ENCODE measurements around the gene VAPB.

The VAPB gene

DNA sequence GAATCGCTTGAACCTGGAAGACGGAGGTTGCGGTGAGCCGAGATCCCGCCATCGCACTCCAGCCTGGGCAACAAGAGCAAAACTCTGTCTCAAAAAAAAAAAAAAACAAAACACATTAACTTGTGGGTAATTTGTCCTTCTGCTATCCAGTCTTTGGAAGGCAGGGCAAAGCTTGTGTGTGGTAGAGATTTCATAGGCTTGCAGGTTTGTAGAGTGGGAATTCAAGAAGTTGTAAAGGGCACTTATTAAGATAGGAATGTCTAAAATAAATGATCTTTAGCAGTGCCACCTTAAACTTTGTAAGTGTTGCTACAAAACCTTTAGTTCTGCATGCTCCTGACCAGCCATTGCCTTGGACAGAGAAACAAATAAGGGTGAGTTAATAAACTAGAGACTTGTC is 8.4 kb downstream of the VAPB start:
- Histone ChIP-seq H3K9ac (no peak overlapping the region), H3K27ac (no peak overlapping the region), H3K36me3 (peaks cover 11 to 84% (median 74%) of the 10 kb centered on the region in 11 experiments; a peak in 21 of 22 replicates), H3K27me3 (no peaks in the 10 kb centered on the region), H3K4me1 (peaks cover 23 to 53% (median 36%) of the 10 kb centered on the region in 10 experiments), H3K4me2 (peak overlapping the region in 7 of 11 experiments; percentile 3 to 39 (median 29); a peak in 11 of 22 replicates), H4K20me1 (peaks cover 76 to 100% (median 98%) of the 10 kb centered on the region in 11 experiments), H3K9me3 (replicated peaks in 1 of 11) (peaks cover 0 to 65% (median 38%) of the 10 kb centered on the region in 11 experiments; a peak in 15 of 22 replicates), H3K4me3 (no peak overlapping the region)
- TF ChIP-seq Cebpa-rat (IDR thresholded peaks at IDR 0.05): no peak

DNA sequence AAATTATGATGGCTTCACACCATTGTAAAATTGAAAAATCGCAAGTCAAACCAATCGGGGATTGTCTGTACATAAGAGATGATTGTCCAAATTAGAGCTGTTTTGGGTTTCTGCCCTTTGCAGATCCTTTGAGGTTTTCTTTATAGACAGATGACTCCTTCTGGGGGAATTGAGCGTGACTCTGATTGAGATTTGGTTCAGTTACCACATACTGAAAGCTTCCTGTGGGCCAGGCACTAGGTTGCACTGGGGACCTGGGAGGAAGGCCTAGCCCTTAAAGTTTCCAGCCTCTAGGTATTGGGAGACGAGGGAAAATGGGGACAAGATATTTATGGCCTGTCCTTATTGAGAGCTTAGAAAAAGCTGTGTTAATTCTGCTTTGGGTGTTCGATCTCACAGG is 9.2 kb downstream of the VAPB start:
- Histone ChIP-seq H3K27me3 (no peaks in the 10 kb centered on the region), H3K27ac (no peak overlapping the region), H3K9ac (no peak overlapping the region), H3K36me3 (peaks cover 9 to 76% (median 65%) of the 10 kb centered on the region in 11 experiments; a peak in 20 of 22 replicates), H4K20me1 (peaks cover 77 to 100% (median 98%) of the 10 kb centered on the region in 11 experiments), H3K4me3 (no peak overlapping the region), H3K4me1 (peaks cover 31 to 53% (median 43%) of the 10 kb centered on the region in 10 experiments), H3K9me3 (replicated peaks in 1 of 11) (peaks cover 0 to 60% (median 34%) of the 10 kb centered on the region in 11 experiments; a peak in 15 of 22 replicates), H3K4me2 (peak overlapping the region in 6 of 11 experiments; percentile 3 to 39 (median 32); a peak in 9 of 22 replicates)
- no peak for TF ChIP-seq Cebpa-rat (IDR thresholded peaks at IDR 0.05)

DNA sequence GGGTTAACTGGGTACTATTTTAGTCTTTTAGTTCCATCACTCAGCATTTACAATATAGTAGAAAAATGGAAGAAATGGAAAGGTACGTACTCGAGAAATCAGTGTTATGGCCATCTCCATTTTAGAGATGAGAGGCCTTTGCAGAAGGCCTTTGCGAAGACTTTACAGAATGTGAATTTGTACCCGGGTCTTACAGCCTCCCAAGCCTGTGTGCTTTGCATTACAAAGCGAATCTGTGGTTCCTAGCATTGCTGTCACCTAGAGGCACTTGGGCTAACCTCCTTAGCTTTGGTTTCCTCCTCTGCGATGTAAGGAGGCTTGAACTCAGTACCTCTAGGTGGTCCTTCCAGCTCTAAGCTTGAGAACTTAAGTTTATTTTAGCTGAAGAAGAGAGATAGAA is 10.9 kb downstream of the VAPB start:
- TF ChIP-seq Cebpa-rat (IDR thresholded peaks at IDR 0.05): no peak
- Histone ChIP-seq H3K9me3 (replicated peaks in 1 of 11) (peaks cover 0 to 48% (median 31%) of the 10 kb centered on the region in 11 experiments; a peak in 15 of 22 replicates), H4K20me1 (peaks cover 86 to 100% (median 99%) of the 10 kb centered on the region in 11 experiments), H3K27ac (no peak overlapping the region), H3K4me1 (peaks cover 31 to 56% (median 49%) of the 10 kb centered on the region in 10 experiments), H3K9ac (no peak overlapping the region), H3K36me3 (peaks cover 4 to 68% (median 49%) of the 10 kb centered on the region in 11 experiments; a peak in 20 of 22 replicates), H3K4me2 (peak overlapping the region in 2 of 11 experiments; percentile 35 to 63; a peak in 2 of 22 replicates), H3K4me3 (no peak overlapping the region), H3K27me3 (no peaks in the 10 kb centered on the region)

DNA sequence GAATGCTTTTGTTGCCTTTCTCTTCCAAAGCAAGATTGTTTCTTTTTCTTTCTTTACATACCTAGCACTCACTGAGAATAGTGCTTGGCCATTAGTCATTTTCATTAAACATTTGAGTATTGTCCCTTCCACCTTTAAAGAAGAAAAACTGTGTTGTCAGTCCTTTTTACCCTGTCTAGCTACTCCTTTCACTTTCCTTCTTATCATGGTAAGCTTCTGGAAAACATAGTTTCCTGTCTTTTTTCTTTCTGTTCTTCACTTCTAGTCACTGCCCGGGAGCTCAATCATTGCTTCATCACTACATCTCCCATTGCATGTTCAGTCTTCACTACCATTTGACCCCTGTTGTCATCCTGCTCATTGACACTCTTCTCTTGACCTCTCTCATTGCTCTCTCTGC is 12.1 kb downstream of the VAPB start:
- Histone ChIP-seq H3K4me2 (peak overlapping the region in 10 of 11 experiments; percentile 30 to 63 (median 46); a peak in 15 of 22 replicates), H4K20me1 (peaks cover 93 to 100% (median 100%) of the 10 kb centered on the region in 11 experiments)
- TF ChIP-seq Cebpa-rat (IDR thresholded peaks at IDR 0.05): no peak

DNA sequence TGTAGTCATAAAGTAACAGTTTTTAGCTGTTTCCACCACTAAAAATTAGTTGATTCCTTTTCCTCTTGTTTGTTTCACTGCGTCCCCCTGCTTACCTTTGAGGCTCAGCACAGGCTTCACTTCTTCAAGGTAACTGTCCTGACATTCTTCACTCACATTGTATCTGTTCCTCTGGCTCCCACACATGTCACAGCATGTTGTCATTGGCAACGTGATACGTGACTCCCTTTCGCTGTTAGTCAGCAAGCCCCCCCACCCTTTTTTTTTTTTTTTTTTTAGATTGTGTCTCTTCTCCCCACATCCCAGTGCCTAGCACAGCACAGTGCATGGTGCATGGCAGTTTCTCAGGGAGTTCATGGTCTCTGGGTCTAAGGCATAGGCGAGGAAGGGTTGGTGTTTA is 13.3 kb downstream of the VAPB start:
- Histone ChIP-seq H3K4me1 (peaks cover 29 to 70% (median 50%) of the 10 kb centered on the region in 10 experiments), H4K20me1 (peaks cover 89 to 100% (median 98%) of the 10 kb centered on the region in 11 experiments), H3K4me2 (peak overlapping the region; percentile 29 to 63 (median 49))

More for the DNA sequence above, 12.1 kb downstream of the VAPB start:
- H3K27ac ChIP-seq: no peak overlapping the region
- peaks cover 4 to 56% (median 36%) of the 10 kb centered on the region in 11 experiments; a peak in 19 of 22 replicates for H3K36me3 ChIP-seq
- H3K27me3 ChIP-seq: no peaks in the 10 kb centered on the region
- no peak overlapping the region for H3K9ac ChIP-seq
- no peak overlapping the region for H3K4me3 ChIP-seq
- peaks cover 31 to 63% (median 52%) of the 10 kb centered on the region in 10 experiments for H3K4me1 ChIP-seq
- peaks cover 0 to 40% (median 23%) of the 10 kb centered on the region in 11 experiments; a peak in 15 of 22 replicates for H3K9me3 ChIP-seq (replicated peaks in 1 of 11)

DNA sequence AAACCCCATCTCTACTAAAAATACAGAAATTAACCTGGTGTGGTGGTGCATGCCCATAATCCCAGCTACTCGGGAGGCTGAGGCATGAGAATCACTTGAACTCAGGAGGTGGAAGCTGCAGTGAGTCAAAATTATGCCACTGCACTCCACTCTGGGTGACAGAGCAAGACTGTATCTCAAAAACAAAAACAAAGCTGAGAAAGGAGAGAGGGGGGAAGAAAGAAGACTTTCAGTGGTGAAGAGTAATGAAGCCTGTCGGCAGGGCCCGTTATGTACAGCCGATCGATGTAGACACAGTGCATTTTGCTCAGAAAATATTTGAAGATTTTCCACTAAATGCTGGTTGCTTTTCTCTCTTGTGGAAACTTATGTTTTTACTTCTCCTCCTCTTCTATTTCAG is 13.8 kb downstream of the VAPB start:
- no peak for TF ChIP-seq Cebpa-rat (IDR thresholded peaks at IDR 0.05)
- Histone ChIP-seq H3K4me1 (peaks cover 26 to 74% (median 44%) of the 10 kb centered on the region in 10 experiments), H3K27me3 (no peaks in the 10 kb centered on the region), H3K4me3 (no peak overlapping the region), H4K20me1 (peaks cover 86 to 100% (median 94%) of the 10 kb centered on the region in 11 experiments), H3K27ac (peak overlapping the region in 3 of 11 experiments; percentile 9 to 16 (median 13); a peak in 2 of 22 replicates), H3K36me3 (peaks cover 0 to 39% (median 20%) of the 10 kb centered on the region in 11 experiments; a peak in 14 of 22 replicates), H3K9ac (peak overlapping the region in 1 of 11 experiments; percentile 9; a peak in 1 of 22 replicates), H3K9me3 (replicated peaks in 1 of 11) (peaks cover 0 to 24% (median 8%) of the 10 kb centered on the region in 11 experiments; a peak in 11 of 22 replicates), H3K4me2 (peak overlapping the region; percentile 29 to 63 (median 49))

More for the DNA sequence above, 13.3 kb downstream of the VAPB start:
- peaks cover 4 to 45% (median 25%) of the 10 kb centered on the region in 11 experiments; a peak in 16 of 22 replicates for H3K36me3 ChIP-seq
- H3K27me3 ChIP-seq: no peaks in the 10 kb centered on the region
- peak overlapping the region in 2 of 11 experiments; percentile 9 to 13; a peak in 1 of 22 replicates for H3K27ac ChIP-seq
- TF ChIP-seq Cebpa-rat (IDR thresholded peaks at IDR 0.05): no peak
- peaks cover 0 to 28% (median 12%) of the 10 kb centered on the region in 11 experiments; a peak in 13 of 22 replicates for H3K9me3 ChIP-seq (replicated peaks in 1 of 11)
- H3K4me3 ChIP-seq: no peak overlapping the region
- no peak overlapping the region for H3K9ac ChIP-seq

DNA sequence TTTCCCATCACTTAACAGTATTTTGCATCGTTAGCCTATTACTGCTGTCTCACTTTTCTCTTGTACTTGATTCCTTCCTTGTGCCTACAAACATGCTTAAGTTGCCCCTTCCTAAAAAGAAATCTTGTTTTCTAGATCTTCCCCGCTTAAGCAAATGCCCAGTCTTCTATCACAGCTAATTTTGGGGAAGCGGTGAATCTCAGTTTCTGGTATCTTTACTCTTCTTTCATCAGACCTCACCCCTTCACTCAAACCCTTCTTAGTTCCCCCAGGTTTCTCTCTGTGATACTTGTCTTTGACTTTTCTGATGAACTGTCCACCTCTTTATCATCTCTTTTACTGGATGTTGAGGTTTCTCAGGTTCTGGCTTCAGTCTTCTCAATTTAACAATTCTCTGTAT is 14.2 kb downstream of the VAPB start:
- Histone ChIP-seq H4K20me1 (peaks cover 85 to 100% (median 91%) of the 10 kb centered on the region in 11 experiments), H3K9ac (no peak overlapping the region)
- no peak for TF ChIP-seq Cebpa-rat (IDR thresholded peaks at IDR 0.05)

DNA sequence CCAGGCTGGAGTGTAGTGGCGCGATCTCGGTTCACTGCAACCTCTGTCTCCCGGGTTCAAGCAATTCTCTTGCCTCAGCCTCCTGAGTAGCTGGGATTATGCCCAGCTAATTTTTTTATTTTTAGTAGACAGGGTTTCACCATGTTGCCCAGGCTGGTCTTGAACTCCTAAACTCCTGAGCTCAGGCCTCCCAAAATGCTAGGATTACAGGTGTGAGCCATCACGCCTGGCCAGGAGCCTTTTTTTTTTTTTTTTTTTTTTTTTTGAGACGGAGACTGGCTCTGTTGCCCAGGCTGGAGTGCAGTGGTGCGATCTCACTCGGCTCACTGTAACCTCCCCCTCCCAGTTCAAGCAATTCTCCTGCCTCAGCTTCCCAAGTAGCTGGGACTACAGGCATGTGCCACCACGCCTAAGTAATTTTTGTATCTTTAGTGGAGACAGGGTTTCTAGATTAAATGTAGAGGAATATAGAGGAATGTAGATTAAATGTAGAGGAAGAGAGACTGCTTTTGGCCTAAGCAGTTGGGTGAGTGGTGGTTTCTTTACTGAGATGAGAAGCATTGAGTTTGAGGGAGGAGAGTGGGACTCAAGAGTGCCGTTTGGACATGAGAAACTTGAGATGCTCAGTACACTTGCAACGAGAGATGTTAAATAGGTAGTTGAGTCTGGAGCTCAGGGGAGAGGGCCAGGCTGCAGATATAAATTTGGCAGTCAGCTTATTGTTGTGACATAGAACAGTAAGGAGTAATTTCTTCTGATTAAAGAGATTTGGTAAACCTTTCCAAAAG is 16.7 kb downstream of the VAPB start:
- TF ChIP-seq Cebpa-rat (IDR thresholded peaks at IDR 0.05): no peak
- Histone ChIP-seq H3K4me3 (no peak overlapping the region), H3K9ac (no peak overlapping the region), H3K27ac (no peak overlapping the region), H3K4me2 (0 out of 22 replicates have a peak overlapping the region, but pooled peaks of 1 of the 11 experiments have one; percentile 2), H4K20me1 (peaks cover 61 to 100% (median 76%) of the 10 kb centered on the region in 11 experiments), H3K36me3 (peaks cover 4 to 27% (median 15%) of the 10 kb centered on the region in 11 experiments; a peak in 21 of 22 replicates), H3K27me3 (no peaks in the 10 kb centered on the region), H3K9me3 (replicated peaks in 1 of 11) (peaks cover 5 to 25% (median 21%) of the 10 kb centered on the region in 11 experiments; a peak in 20 of 22 replicates), H3K4me1 (peaks cover 27 to 71% (median 39%) of the 10 kb centered on the region in 10 experiments)

More for the DNA sequence above, 14.2 kb downstream of the VAPB start:
- peaks cover 29 to 78% (median 43%) of the 10 kb centered on the region in 10 experiments for H3K4me1 ChIP-seq
- peak overlapping the region in 1 of 11 experiments; percentile 16; a peak in 1 of 22 replicates for H3K27ac ChIP-seq
- H3K4me2 ChIP-seq: peak overlapping the region in 9 of 11 experiments; percentile 29 to 63 (median 49); a peak in 14 of 22 replicates
- peaks cover 0 to 22% (median 10%) of the 10 kb centered on the region in 11 experiments; a peak in 11 of 22 replicates for H3K9me3 ChIP-seq (replicated peaks in 1 of 11)
- no peaks in the 10 kb centered on the region for H3K27me3 ChIP-seq
- H3K4me3 ChIP-seq: no peak overlapping the region
- peaks cover 0 to 35% (median 20%) of the 10 kb centered on the region in 11 experiments; a peak in 13 of 22 replicates for H3K36me3 ChIP-seq
